GM18511 (cell line): Measurements from ENCODE around the gene MAGI2.

Source experiments
- ATAC-seq: cut with Tn5 transposase; IDR thresholded peaks from one replicate; pipeline ENCODE4 v1.9.1; 2021; ENCODE audit warnings: mild to moderate bottlenecking, moderate library complexity; ENCODE audit not compliant: unreplicated experiment

MAGI2 gene

GRCh38 chr7:78134256-78134655 is 1319.2 kb downstream of the MAGI2 start:
- peak; percentile 67 for ATAC-seq

GRCh38 chr7:78130446-78131215 is 1322.8 kb downstream of the MAGI2 start:
- ATAC-seq = no peak

GRCh38 chr7:78129865-78130264 is 1323.6 kb downstream of the MAGI2 start:
- ATAC-seq = no peak

- no peak for ATAC-seq
Measured at GRCh38 chr7:78127009-78127408, 1326.5 kb downstream of the MAGI2 start.

- ATAC-seq = no peak
Measured at GRCh38 chr7:78125884-78126283, 1327.6 kb downstream of the MAGI2 start.

- ATAC-seq = no peak
Measured at GRCh38 chr7:78124216-78124615, 1329.3 kb downstream of the MAGI2 start.

GRCh38 chr7:78121888-78122287 is 1331.6 kb downstream of the MAGI2 start:
- ATAC-seq = no peak

- no peak for ATAC-seq
Measured at GRCh38 chr7:78118470-78118869, 1335.0 kb downstream of the MAGI2 start.

- no peak for ATAC-seq
Measured at GRCh38 chr7:78115876-78116275, 1337.6 kb downstream of the MAGI2 start.

GRCh38 chr7:78114993-78115392 is 1338.5 kb downstream of the MAGI2 start:
- no peak for ATAC-seq

GRCh38 chr7:78112488-78112887 is 1341.0 kb downstream of the MAGI2 start:
- ATAC-seq = no peak

- ATAC-seq = no peak
Measured at GRCh38 chr7:78111386-78111785, 1342.1 kb downstream of the MAGI2 start.

- no peak for ATAC-seq
Measured at GRCh38 chr7:78103475-78103874, 1350.0 kb downstream of the MAGI2 start.

GRCh38 chr7:78101076-78101475 is 1352.4 kb downstream of the MAGI2 start:
- ATAC-seq = no peak

- no peak for ATAC-seq
Measured at GRCh38 chr7:78099715-78100394, 1353.6 kb downstream of the MAGI2 start.

GRCh38 chr7:78095549-78095948 is 1357.9 kb downstream of the MAGI2 start:
- no peak for ATAC-seq

GRCh38 chr7:78092331-78092730 is 1361.1 kb downstream of the MAGI2 start:
- ATAC-seq = no peak

- ATAC-seq = no peak
Measured at GRCh38 chr7:78090616-78091015, 1362.9 kb downstream of the MAGI2 start.

- no peak for ATAC-seq
Measured at GRCh38 chr7:78083476-78084120, 1369.9 kb downstream of the MAGI2 start.

GRCh38 chr7:78082556-78082955 is 1370.9 kb downstream of the MAGI2 start:
- ATAC-seq = no peak

GRCh38 chr7:78081888-78082287 is 1371.6 kb downstream of the MAGI2 start:
- no peak for ATAC-seq

- ATAC-seq = no peak
Measured at GRCh38 chr7:78081344-78081743, 1372.1 kb downstream of the MAGI2 start.
